ENCODE results near the gene HCFC1R1.
A peak's percentile ranks its signal among the peaks of the same experiment; 100 is the strongest.

The HCFC1R1 gene

GRCh38 chr16:2985462-2985861, 38.3 kb downstream of the HCFC1R1 start:
- no peak overlapping the region for H3K4me3 ChIP-seq
- H3K27ac ChIP-seq: no peak overlapping the region

GRCh38 chr16:2983706-2984136, 40.0 kb downstream of the HCFC1R1 start:
- H3K4me3 ChIP-seq: peak overlapping the region in 1 of 7 experiments; percentile 12

GRCh38 chr16:2982402-2982801, 41.3 kb downstream of the HCFC1R1 start:
- no peak overlapping the region for H3K27ac ChIP-seq
- H3K4me3 ChIP-seq: no peak overlapping the region

More at GRCh38 chr16:2983706-2984136, 40.0 kb downstream of the HCFC1R1 start:
- H3K27ac ChIP-seq: peak overlapping the region in 1 of 21 experiments; percentile 39

GRCh38 chr16:2981899-2982250, 41.9 kb downstream of the HCFC1R1 start:
- Histone ChIP-seq H3K27ac (no peak overlapping the region), H3K4me3 (no peak overlapping the region)

- peak overlapping the region in 6 of 7 experiments; percentile 67 to 80 (median 72) for H3K4me3 ChIP-seq
- peak overlapping the region in 8 of 21 experiments; percentile 88 to 96 (median 91) for H3K27ac ChIP-seq
Observed at GRCh38 chr16:2981177-2981898, 42.4 kb downstream of the HCFC1R1 start.

- Histone ChIP-seq H3K4me3 (peak within 1 kb of the TSS; percentile 67 to 80 (median 72)), H3K27ac (peak within 1 kb of the TSS; percentile 44 to 96 (median 91))
Observed at GRCh38 chr16:2980227-2981176, 43.2 kb downstream of the HCFC1R1 start, which contains the start of gene PKMYT1. Gene PKMYT1 (minus strand): TSS chr16:2980446. CDS start chr16:2979657, 789 bp downstream.

- H3K27ac ChIP-seq: peak overlapping the region in 11 of 21 experiments; percentile 4 to 96 (median 91)
Observed at GRCh38 chr16:2979669-2980226, 44.0 kb downstream of the HCFC1R1 start.

GRCh38 chr16:2977440-2977839, 46.3 kb downstream of the HCFC1R1 start:
- Histone ChIP-seq H3K27ac (no peak overlapping the region), H3K4me3 (no peak overlapping the region)

More at GRCh38 chr16:2979669-2980226, 44.0 kb downstream of the HCFC1R1 start:
- peak overlapping the region; percentile 67 to 80 (median 72) for H3K4me3 ChIP-seq

GRCh38 chr16:2976673-2977072, 47.1 kb downstream of the HCFC1R1 start:
- H3K27ac ChIP-seq: no peak overlapping the region
- no peak overlapping the region for H3K4me3 ChIP-seq

GRCh38 chr16:2976201-2976600, 47.5 kb downstream of the HCFC1R1 start:
- H3K27ac ChIP-seq: no peak overlapping the region

GRCh38 chr16:2975161-2975795, 48.5 kb downstream of the HCFC1R1 start:
- H3K4me3 ChIP-seq: no peak overlapping the region
- no peak overlapping the region for H3K27ac ChIP-seq

More at GRCh38 chr16:2976201-2976600, 47.5 kb downstream of the HCFC1R1 start:
- H3K4me3 ChIP-seq: no peak overlapping the region

GRCh38 chr16:2974319-2975056, 49.3 kb downstream of the HCFC1R1 start:
- H3K27ac ChIP-seq: no peak overlapping the region
- no peak overlapping the region for H3K4me3 ChIP-seq

GRCh38 chr16:2973605-2974318, 50.0 kb downstream of the HCFC1R1 start:
- H3K27ac ChIP-seq: no peak overlapping the region
- H3K4me3 ChIP-seq: no peak overlapping the region

GRCh38 chr16:2973093-2973492, 50.6 kb downstream of the HCFC1R1 start:
- no peak overlapping the region for H3K27ac ChIP-seq
- H3K4me3 ChIP-seq: no peak overlapping the region
